ACHN (cell line): ENCODE data around the gene CPSF4L.
A peak's percentile ranks its signal among the peaks of the same experiment; 100 is the strongest.

Experiments used
- DNase-seq: peaks from one replicate; pipeline ENCODE4 v3.0.0-alpha.2; 2015
- in situ Hi-C: cut with HindIII; loops from 2 replicates; pipeline ENCODE4 v1.10.0; 2017; ENCODE audit warnings: low sequenced_read_pairs, low pct_ligation_motif_present, low pct_unique_long_range_greater_than_20kb

The CPSF4L gene

GRCh38 chr17:73291260-73291801 lies 29.7 kb upstream of the CPSF4L start:
- in situ Hi-C loops: no loop called here
- DNase-seq: peak; percentile 94

- no peak for DNase-seq
- in situ Hi-C loops: no loop called here
These were observed 28.9 kb upstream of the CPSF4L start for GRCh38 chr17:73290399-73291259.

- no peak for DNase-seq
- in situ Hi-C loops: no loop called here
These were observed 28.0 kb upstream of the CPSF4L start for GRCh38 chr17:73289549-73290254.

- in situ Hi-C loops: no loop called here
- DNase-seq: no peak
These were observed 27.0 kb upstream of the CPSF4L start for GRCh38 chr17:73288534-73289302.

GRCh38 chr17:73286863-73287296 lies 25.2 kb upstream of the CPSF4L start:
- in situ Hi-C loops: no loop called here
- no peak for DNase-seq

- in situ Hi-C loops: no loop called here
- DNase-seq: no peak
These were observed 24.5 kb upstream of the CPSF4L start for GRCh38 chr17:73285916-73286862.

- DNase-seq: no peak
- in situ Hi-C loops: no loop called here
These were observed 23.9 kb upstream of the CPSF4L start for GRCh38 chr17:73285603-73285908.

GRCh38 chr17:73284906-73285602 lies 23.4 kb upstream of the CPSF4L start:
- in situ Hi-C loops: no loop called here

GRCh38 chr17:73284354-73284753 lies 22.7 kb upstream of the CPSF4L start:
- no peak for DNase-seq
- in situ Hi-C loops: no loop called here

More at GRCh38 chr17:73284906-73285602, 23.4 kb upstream of the CPSF4L start:
- DNase-seq: no peak

- in situ Hi-C loops: no loop called here
- no peak for DNase-seq
These were observed 22.2 kb upstream of the CPSF4L start for GRCh38 chr17:73283841-73284282.

- in situ Hi-C loops: no loop called here
These were observed 21.6 kb upstream of the CPSF4L start for GRCh38 chr17:73283250-73283649.

GRCh38 chr17:73282629-73283028 lies 20.9 kb upstream of the CPSF4L start:
- in situ Hi-C loops: no loop called here
- no peak for DNase-seq

More at GRCh38 chr17:73283250-73283649, 21.6 kb upstream of the CPSF4L start:
- no peak for DNase-seq

- no peak for DNase-seq
- in situ Hi-C loops: no loop called here
These were observed 20.2 kb upstream of the CPSF4L start for GRCh38 chr17:73281928-73282327.

GRCh38 chr17:73280191-73280590 lies 18.5 kb upstream of the CPSF4L start:
- in situ Hi-C loops: no loop called here
- DNase-seq: no peak

- DNase-seq: no peak
- in situ Hi-C loops: no loop called here
These were observed 18.0 kb upstream of the CPSF4L start for GRCh38 chr17:73279704-73280103.

GRCh38 chr17:73278465-73279453 lies 17.1 kb upstream of the CPSF4L start:
- DNase-seq: no peak
- in situ Hi-C loops: no loop called here
